Measurements from ENCODE around the gene TYMP. TPM values are rescaled to one million over a fixed set of nuclear protein-coding genes. Genes with fewer than 3 reads are reported as not detected.

TYMP gene
- total and polyA plus RNA-seq, 2 of the 8 experiments (the other 6 are each of a cell fraction or from before 2014, with no cell fraction given): 0.43 to 0.48 TPM

- H3K23ac ChIP-seq (ENCODE audit: insufficient read length): no peak overlapping the region
- H2BK20ac ChIP-seq (ENCODE audit: low read length): no peak overlapping the region
- no peak overlapping the region for H2BK15ac ChIP-seq (ENCODE audit: low read length)
- peaks cover 10 to 23% of the 10 kb centered on the region in 2 experiments for H3K79me2 ChIP-seq (ENCODE audit: control insufficient read depth in 1 of 2, insufficient read depth in 2 of 2, low read length in 2 of 2)
- WGBS, 2 experiments (ENCODE audit: extremely low coverage in 1 of 2, insufficient coverage in 1 of 2, insufficient read length in 1 of 2, insufficient replicate concordance in 2 of 2, low coverage in 1 of 2, low lambda C conversion rate in 2 of 2, missing lambda C conversion rate in 1 of 2): 89% methylated on average over 16 of the region's 20 CpGs; no CpG with 5 or more reads in 1 of the 2 experiments
- FAIRE-seq (no peak), DNase-seq (ENCODE audit: low read depth in 1 of 2, low spot score in 2 of 2) (no peak)
- H3K79me1 ChIP-seq (ENCODE audit: low read depth, low read length): peaks cover 10% of the 10 kb centered on the region; the same call in 1 of the 2 replicates
- no peak overlapping the region for H3K56ac ChIP-seq (replicated peaks; ENCODE audit: insufficient read length, low read depth, low read length)
- no peak overlapping the region for H2BK120ac ChIP-seq (replicated peaks; ENCODE audit: low read depth, low read length)
- H3K4ac ChIP-seq (replicated peaks; ENCODE audit: insufficient read length, low read depth, low read length): no peak overlapping the region
- no peak overlapping the region for H2AFZ ChIP-seq (ENCODE audit: low read length)
- ChIA-PET CTCF (ENCODE audit: partially characterized antibody) (interaction anchor here (0.6 to 1.0 kb wide), 4 partner anchors 8 to 73 kb away, joined by 3 to 4 read pairs (median 3); partner anchors contain the start of gene SCO2), POLR2A (ENCODE audit: partially characterized antibody) (interaction anchor here (0.7 to 0.9 kb wide), 2 partner anchors 9 to 54 kb away, joined by 3 read pairs; no protein-coding TSS in a partner anchor)
- H3K4me1 ChIP-seq (replicated peaks in 1 of 4; ENCODE audit: control insufficient read depth in 3 of 4, insufficient read depth in 4 of 4, low read length in 3 of 4): no peaks in the 10 kb centered on the region
- no peak overlapping the region for H3K18ac ChIP-seq (ENCODE audit: extremely low read depth, low read length)
- H4K8ac ChIP-seq (ENCODE audit: extremely low read depth, insufficient read depth, low read length): no peak overlapping the region
- peaks cover 9 to 15% of the 10 kb centered on the region in 2 experiments for H4K20me1 ChIP-seq (replicated peaks in 1 of 2; ENCODE audit: control insufficient read depth in 1 of 2, insufficient read depth in 2 of 2, low read length in 2 of 2)
- no peak overlapping the region for H4K91ac ChIP-seq (replicated peaks; ENCODE audit: insufficient read length, low read length)
- H3K4me2 ChIP-seq (ENCODE audit: insufficient read depth in 1 of 2, low read depth in 2 of 2, low read length in 2 of 2): no peak overlapping the region
- H3K9ac ChIP-seq (replicated peaks in 1 of 4; ENCODE audit: extremely low read depth in 1 of 4, low read depth in 3 of 4, low read length in 3 of 4): no peak overlapping the region
- peaks cover 0 to 12% (median 10%) of the 10 kb centered on the region in 4 experiments; a peak in 5 of 8 replicates for H3K36me3 ChIP-seq (ENCODE audit: control insufficient read depth in 2 of 4, insufficient read depth in 4 of 4, low read length in 3 of 4)
- no peak for TF ChIP-seq SP4 (IDR thresholded peaks at IDR 0.05; ENCODE audit: low read length)
- no peak for TF ChIP-seq SRF (IDR thresholded peaks at IDR 0.05; ENCODE audit: low read depth, low read length)
- TF ChIP-seq BRCA1 (IDR thresholded peaks at IDR 0.05; ENCODE audit: low read depth, low read length): no peak
- no peak for TF ChIP-seq CHD1 (IDR thresholded peaks at IDR 0.05; ENCODE audit: low read depth, low read length)
- no peak for TF ChIP-seq NRF1 (IDR thresholded peaks at IDR 0.05; ENCODE audit: low read depth, low read length)
- no peak for TF ChIP-seq HDAC2 (IDR thresholded peaks at IDR 0.05; ENCODE audit: borderline replicate concordance in 1 of 2, low read depth in 2 of 2, low read length in 2 of 2)
- no peak for TF ChIP-seq EP300 (IDR thresholded peaks at IDR 0.05; ENCODE audit: borderline replicate concordance in 1 of 2, low read depth in 2 of 2, low read length in 2 of 2)
- no peak for TF ChIP-seq FOSL1 (IDR thresholded peaks at IDR 0.05; ENCODE audit: insufficient read depth, low read depth, low read length)
- no peak for TF ChIP-seq ATF3 (IDR thresholded peaks at IDR 0.05; ENCODE audit: insufficient read depth, low read depth, low read length)
- TF ChIP-seq NANOG (IDR thresholded peaks at IDR 0.05; ENCODE audit: insufficient read depth, low read depth, low read length, poor library complexity, severe bottlenecking): no peak
- no peak for TF ChIP-seq ZNF274 (IDR thresholded peaks at IDR 0.05; ENCODE audit: borderline replicate concordance, extremely low read depth, low read length)
- H2AK5ac ChIP-seq (ENCODE audit: low read depth, low read length): no peak overlapping the region
- H3K23me2 ChIP-seq (ENCODE audit: low read depth, low read length): no peaks in the 10 kb centered on the region
- no peak overlapping the region for H2BK5ac ChIP-seq (ENCODE audit: low read depth, low read length)
- no peak overlapping the region for H3K4me3 ChIP-seq (ENCODE audit: extremely low read depth in 1 of 4, insufficient read depth in 2 of 4, low read depth in 3 of 4, low read length in 4 of 4)
- no peaks in the 10 kb centered on the region for H3K9me3 ChIP-seq (ENCODE audit: insufficient read depth in 2 of 2, low read depth in 1 of 2, low read length in 1 of 2)
- H3K14ac ChIP-seq (ENCODE audit: insufficient read length): no peak overlapping the region
- H2BK12ac ChIP-seq (ENCODE audit: low read depth, low read length): no peak overlapping the region
- H3K27ac ChIP-seq (ENCODE audit: low read depth, low read length): no peak overlapping the region
- H4K5ac ChIP-seq (ENCODE audit: insufficient read length, low read depth, low read length): no peak overlapping the region
- H3K27me3 ChIP-seq (replicated peaks in 1 of 4; ENCODE audit: control insufficient read depth in 3 of 4, extremely low read depth in 1 of 4, insufficient read depth in 3 of 4, low read length in 3 of 4): no peaks in the 10 kb centered on the region
Measured at GRCh38 chr22:50517495-50518260, 12.1 kb downstream of the TYMP start.
